Peyer's patch (tissue), 4 donors: Measurements from ENCODE around the gene SAV1. TPM values are rescaled to one million over a fixed set of nuclear protein-coding genes. Genes with fewer than 3 reads are reported as not detected.

ENCODE experiments used
- DNase-seq, 3 donors: peaks; one replicate each; pipeline ENCODE4 v3.0.0-alpha.2; 2017 to 2019
- H3K27ac ChIP-seq, 4 donors: fragments of 200-600 bp; sonication (generic); one replicate each; pipeline ENCODE4 v1.5.1; 2016 to 2019
- H3K27me3 ChIP-seq, 2 donors: fragments of 200-600 bp; sonication (generic); one replicate each; pipeline ENCODE4 v1.5.1; 2019
- H3K36me3 ChIP-seq, 3 donors: fragments of 200-600 bp; sonication (generic); one replicate each; pipeline ENCODE4 v1.5.1; 2016 to 2019
- H3K4me1 ChIP-seq, 4 donors: fragments of 200-600 bp; sonication (generic); one replicate each; pipeline ENCODE4 v1.5.1; 2016 to 2019
- H3K4me3 ChIP-seq, 4 donors: fragments of 200-600 bp; sonication (generic); 1 replicate in 3 of 4; 2 replicates in 1 of 4; pipeline ENCODE4 v1.5.1; 2016 to 2019; ENCODE audit warnings: mild to moderate bottlenecking in 1 of 4
- H3K9me3 ChIP-seq, 4 donors: fragments of 200-600 bp; sonication (generic); one replicate each; pipeline ENCODE4 v1.5.1; 2016 to 2019; ENCODE audit warnings: mild to moderate bottlenecking in 1 of 4
- POLR2A ChIP-seq, 2 donors: fragments of 450-650 bp; IDR thresholded peaks; one replicate each; pipeline ENCODE4 v1.5.1; 2017; ENCODE audit warnings: antibody characterized with exemption in 2 of 2, mild to moderate bottlenecking in 2 of 2, moderate library complexity in 2 of 2
- total RNA-seq, 4 donors: library from RNA; depleted of rRNA; stranded (reverse); fragments of >200 nt; gene quantifications; one replicate each; pipeline ENCODE4 v1.1.0, GENCODE V29; 2016
- TF ChIP-seq, protein P1 (sequence below), 6 experiments: fragments of 450-650 bp in 4 of 6; fragments of 200-600 bp in 2 of 6; sonication (generic) in 1 of 6; IDR thresholded peaks; one replicate each; pipeline ENCODE4 v1.5.1; 2017 to 2019; ENCODE audit warnings: antibody characterized with exemption in 6 of 6, mild to moderate bottlenecking in 3 of 6, moderate library complexity in 1 of 6

SAV1 gene
- total RNA-seq, 4 donors from 2014 or later = 16.6 to 23.9 (median 17.8) TPM

DNA sequence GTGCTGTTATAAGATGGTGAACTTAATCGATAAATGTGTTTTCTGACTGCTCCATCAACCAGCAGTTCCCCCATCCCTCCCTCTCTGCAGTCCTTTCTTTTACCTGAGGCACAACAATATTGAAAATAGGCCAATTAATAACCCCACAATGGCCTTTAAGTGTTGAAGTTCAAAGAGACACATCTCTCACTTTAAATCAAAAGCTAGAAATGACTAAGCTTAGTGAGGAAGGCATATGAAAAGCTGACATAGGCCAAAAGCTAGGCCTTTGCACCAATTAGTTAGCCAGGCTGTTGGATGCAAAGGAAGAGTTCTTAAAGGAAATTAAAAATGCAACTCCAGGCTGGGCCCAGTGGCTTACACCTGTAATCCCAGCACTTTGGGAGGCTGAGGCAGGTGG, 43.7 kb downstream of the SAV1 start:
- no peak overlapping the region for H3K4me3 ChIP-seq
- TF ChIP-seq POLR2A (IDR thresholded peaks at IDR 0.05) = no peak
- TF ChIP-seq, protein P1, sequence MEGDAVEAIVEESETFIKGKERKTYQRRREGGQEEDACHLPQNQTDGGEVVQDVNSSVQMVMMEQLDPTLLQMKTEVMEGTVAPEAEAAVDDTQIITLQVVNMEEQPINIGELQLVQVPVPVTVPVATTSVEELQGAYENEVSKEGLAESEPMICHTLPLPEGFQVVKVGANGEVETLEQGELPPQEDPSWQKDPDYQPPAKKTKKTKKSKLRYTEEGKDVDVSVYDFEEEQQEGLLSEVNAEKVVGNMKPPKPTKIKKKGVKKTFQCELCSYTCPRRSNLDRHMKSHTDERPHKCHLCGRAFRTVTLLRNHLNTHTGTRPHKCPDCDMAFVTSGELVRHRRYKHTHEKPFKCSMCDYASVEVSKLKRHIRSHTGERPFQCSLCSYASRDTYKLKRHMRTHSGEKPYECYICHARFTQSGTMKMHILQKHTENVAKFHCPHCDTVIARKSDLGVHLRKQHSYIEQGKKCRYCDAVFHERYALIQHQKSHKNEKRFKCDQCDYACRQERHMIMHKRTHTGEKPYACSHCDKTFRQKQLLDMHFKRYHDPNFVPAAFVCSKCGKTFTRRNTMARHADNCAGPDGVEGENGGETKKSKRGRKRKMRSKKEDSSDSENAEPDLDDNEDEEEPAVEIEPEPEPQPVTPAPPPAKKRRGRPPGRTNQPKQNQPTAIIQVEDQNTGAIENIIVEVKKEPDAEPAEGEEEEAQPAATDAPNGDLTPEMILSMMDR (IDR thresholded peaks at IDR 0.05) = no peak
- no peaks in the 10 kb centered on the region for H3K4me1 ChIP-seq
- DNase-seq = no peak
- no peaks in the 10 kb centered on the region for H3K9me3 ChIP-seq
- H3K36me3 ChIP-seq = peaks cover 0 to 20% (median 0%) of the 10 kb centered on the region in 3 donors
- no peak overlapping the region for H3K27ac ChIP-seq
- no peaks in the 10 kb centered on the region for H3K27me3 ChIP-seq

DNA sequence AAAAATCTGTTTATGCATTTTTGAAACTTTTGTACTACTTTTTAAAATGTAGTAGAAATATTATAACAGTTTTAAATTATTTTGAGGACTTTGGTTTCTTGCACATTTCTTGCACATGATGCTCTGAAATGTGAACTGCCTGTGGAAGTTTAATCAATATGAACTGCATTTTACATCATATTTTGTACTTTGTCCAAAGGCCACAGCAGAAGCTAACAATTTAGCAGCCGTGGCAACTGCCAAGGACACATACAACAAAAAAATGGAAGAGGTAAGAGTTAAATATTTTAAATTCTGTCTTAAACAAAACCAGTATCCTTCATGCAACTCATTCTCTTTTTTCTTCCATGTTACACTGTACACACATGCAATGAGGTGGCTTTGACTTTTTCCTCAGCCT, 45.1 kb downstream of the SAV1 start:
- H3K4me1 ChIP-seq = no peaks in the 10 kb centered on the region
- H3K27ac ChIP-seq = no peak overlapping the region
- DNase-seq = no peak
- H3K27me3 ChIP-seq = no peaks in the 10 kb centered on the region
- TF ChIP-seq, protein P1 (IDR thresholded peaks at IDR 0.05) = no peak
- no peak for TF ChIP-seq POLR2A (IDR thresholded peaks at IDR 0.05)
- H3K36me3 ChIP-seq = peaks cover 0 to 6% (median 0%) of the 10 kb centered on the region in 3 donors
- H3K4me3 ChIP-seq = no peak overlapping the region
- no peaks in the 10 kb centered on the region for H3K9me3 ChIP-seq

DNA sequence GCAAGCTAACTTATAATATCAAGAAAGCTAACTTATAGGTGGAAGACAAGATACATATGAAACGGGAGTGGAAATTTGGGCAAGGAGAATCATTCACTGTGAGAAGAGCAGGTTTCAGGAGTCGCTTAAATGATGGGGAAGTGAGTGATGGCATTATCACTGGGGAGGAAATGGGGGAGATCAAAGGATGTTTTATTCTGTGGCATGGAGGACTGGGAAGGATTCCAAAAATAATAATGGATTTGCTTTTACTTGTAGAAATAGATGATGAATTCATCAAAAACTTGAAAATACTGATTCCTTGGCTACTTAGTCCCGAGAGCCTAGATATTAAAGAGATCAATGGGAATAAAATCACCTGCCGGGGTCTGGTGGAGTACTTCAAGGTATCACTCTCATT, 47.8 kb downstream of the SAV1 start:
- no peak for DNase-seq
- H3K4me3 ChIP-seq = no peak overlapping the region
- H3K4me1 ChIP-seq = no peaks in the 10 kb centered on the region
- H3K9me3 ChIP-seq = no peaks in the 10 kb centered on the region
- H3K36me3 ChIP-seq = peaks cover 0 to 3% (median 0%) of the 10 kb centered on the region in 3 donors
- no peaks in the 10 kb centered on the region for H3K27me3 ChIP-seq
- H3K27ac ChIP-seq = no peak overlapping the region
- TF ChIP-seq, protein P1 (IDR thresholded peaks at IDR 0.05) = no peak
- TF ChIP-seq POLR2A (IDR thresholded peaks at IDR 0.05) = no peak

DNA sequence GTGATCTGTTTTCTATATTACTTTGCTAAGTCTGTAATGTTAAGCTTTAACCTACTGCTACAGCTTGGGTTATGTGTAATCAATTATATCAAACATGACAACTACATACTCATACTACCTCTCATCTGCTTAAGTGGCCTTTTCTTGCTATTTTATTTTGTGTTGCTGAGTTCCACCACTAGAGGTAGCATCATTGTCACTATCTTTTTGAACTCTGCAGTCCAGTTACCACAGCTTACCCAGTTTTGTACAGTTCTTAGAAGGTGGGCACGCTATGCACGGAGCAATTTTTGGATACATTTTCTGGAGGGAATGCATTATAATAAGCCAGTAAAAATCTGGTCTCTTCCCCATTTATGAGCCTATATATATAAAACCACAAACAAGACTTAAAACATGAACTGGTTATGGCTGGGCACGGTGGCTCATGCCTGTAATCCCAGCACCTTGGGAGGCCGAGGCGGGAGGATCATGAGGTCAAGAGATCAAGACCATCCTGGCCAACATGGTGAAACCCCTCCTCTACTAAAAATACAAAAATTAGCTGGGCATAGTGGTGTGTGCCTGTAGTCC, 48.5 kb downstream of the SAV1 start:
- TF ChIP-seq POLR2A (IDR thresholded peaks at IDR 0.05) = no peak
- TF ChIP-seq, protein P1 (IDR thresholded peaks at IDR 0.05) = peak in 5 of 6 experiments; percentile 45 to 62 (median 58)
- Histone ChIP-seq H3K4me3 (no peak overlapping the region), H3K4me1 (no peaks in the 10 kb centered on the region), H3K36me3 (peaks cover 0 to 10% (median 0%) of the 10 kb centered on the region in 3 donors), H3K9me3 (no peaks in the 10 kb centered on the region), H3K27ac (no peak overlapping the region), H3K27me3 (no peaks in the 10 kb centered on the region)
- no peak for DNase-seq

DNA sequence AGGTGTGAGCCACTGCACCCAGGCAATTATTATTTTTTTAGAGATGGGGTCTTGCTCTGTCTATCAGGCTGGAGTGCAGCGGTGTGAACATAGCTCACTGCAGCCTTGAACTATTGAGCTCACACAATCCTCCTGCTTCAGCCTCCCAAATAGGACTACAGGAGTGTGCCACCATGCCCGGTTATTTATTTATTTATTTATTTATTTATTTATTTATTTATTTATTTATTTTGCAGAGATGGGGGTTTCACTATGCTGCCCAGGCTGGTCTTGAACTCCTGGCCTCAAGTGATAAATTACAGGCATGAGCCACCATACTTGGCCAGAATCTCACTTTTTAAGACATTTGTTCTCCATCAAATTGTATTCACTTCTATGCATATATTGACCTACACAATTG, 51.8 kb downstream of the SAV1 start:
- no peak for DNase-seq
- H3K4me1 ChIP-seq = no peaks in the 10 kb centered on the region

More for the DNA sequence above, 51.8 kb downstream of the SAV1 start:
- Histone ChIP-seq H3K4me3 (no peak overlapping the region), H3K9me3 (no peaks in the 10 kb centered on the region), H3K27me3 (no peaks in the 10 kb centered on the region), H3K36me3 (peaks cover 0 to 11% (median 0%) of the 10 kb centered on the region in 3 donors), H3K27ac (no peak overlapping the region)
- TF ChIP-seq, protein P1 (IDR thresholded peaks at IDR 0.05) = no peak
- no peak for TF ChIP-seq POLR2A (IDR thresholded peaks at IDR 0.05)
